HG02870 (cell line): ENCODE results near the gene PLPPR5.
"Not testable (repeated sequence)": the region's sequence is repeated elsewhere in the genome, so short reads cannot be mapped to it uniquely, and the experiment has no call there.

Experiments
- ATAC-seq: cut with Tn5 transposase; IDR thresholded peaks from one replicate; pipeline ENCODE4 v1.9.1; 2021; ENCODE audit warnings: mild to moderate bottlenecking, moderate library complexity; ENCODE audit not compliant: unreplicated experiment

The PLPPR5 gene, protein sequence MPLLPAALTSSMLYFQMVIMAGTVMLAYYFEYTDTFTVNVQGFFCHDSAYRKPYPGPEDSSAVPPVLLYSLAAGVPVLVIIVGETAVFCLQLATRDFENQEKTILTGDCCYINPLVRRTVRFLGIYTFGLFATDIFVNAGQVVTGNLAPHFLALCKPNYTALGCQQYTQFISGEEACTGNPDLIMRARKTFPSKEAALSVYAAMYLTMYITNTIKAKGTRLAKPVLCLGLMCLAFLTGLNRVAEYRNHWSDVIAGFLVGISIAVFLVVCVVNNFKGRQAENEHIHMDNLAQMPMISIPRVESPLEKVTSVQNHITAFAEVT

DNA sequence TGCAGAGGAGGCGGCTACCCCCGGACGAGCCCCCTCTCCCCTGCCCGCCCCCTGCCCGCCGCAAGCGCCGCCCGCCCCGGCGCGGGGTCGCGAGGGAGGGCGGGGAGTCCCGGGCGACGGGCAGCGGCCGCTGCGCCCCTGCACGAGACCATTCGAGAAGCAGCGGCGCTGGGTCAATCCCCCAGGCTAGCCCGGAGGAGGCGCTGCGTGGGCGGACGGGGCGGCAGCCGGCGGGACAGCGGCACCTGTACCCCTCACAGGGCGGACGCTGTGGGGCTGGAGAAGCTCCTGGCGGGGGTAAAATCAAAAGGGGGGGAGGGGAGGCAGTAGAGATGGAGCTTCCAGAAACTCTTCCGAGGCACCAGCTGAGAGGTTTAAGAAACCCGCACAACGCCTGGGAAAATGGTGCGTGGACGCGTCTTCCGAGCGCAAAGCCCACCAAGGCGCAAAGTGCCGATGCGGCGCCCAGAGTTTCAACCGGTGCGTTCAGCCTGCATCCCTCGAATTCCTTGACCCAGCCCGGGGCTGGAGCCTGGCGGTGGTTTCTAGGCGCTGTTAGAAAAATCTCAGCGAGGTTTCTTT, at the start of gene PLPPR5:
PLPPR5 (minus strand) TSS at position 1 of the 582 bp plus-strand sequence. CDS start 190 bp downstream, outside the sequence.
- no peak for ATAC-seq

DNA sequence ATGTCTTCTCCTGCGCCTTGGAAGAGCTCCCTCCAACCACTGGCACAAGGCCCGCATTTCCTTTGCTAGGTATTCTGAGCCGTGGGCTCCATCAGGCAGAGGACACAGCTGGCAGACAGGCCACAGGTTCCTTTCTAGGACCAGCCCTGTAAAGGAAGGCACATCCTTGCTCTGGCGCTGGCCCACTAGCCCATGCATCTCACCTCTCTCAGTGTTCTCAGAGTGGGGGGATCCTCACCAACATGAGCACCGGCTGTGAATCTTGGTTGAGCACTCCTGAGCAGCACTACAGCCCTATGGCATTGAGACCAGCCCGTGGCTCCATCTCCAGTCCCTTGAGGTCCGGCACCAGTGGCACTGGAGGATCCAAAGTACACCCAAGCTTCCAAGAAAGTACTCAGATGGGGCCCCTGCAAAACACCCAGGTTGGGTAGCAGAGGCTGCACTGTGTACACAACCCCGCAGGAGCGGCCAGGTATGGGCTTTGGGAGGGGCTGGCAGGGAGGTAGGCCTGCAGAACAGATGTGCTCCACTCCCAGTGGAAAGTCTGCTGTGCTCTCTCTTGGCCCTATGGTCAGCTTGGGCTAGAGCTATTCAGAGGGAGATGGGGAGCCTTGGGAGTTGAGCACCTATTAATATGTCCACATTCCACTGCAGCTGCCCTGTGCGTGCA, 47.1 kb upstream of the PLPPR5 start:
- ATAC-seq, result no peak

DNA sequence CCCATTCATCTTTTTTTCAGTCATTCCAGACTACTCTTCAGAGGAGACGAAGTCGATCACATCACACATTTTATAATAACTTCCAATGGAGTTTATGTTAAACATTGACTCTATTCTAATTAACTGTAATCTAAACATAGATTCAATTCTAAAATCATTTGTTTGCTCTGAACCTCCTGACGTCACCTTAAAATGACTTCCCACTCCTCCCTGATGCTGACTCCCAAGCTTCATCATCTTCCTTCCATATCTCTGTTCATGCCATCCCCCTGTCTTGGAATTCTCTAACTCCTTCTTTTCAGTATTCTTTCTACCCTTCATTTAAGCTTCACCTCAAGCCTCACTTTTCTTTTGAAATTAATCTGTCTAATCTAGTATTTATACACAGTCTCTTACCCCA, 45.1 kb upstream of the PLPPR5 start:
- ATAC-seq, result no peak

DNA sequence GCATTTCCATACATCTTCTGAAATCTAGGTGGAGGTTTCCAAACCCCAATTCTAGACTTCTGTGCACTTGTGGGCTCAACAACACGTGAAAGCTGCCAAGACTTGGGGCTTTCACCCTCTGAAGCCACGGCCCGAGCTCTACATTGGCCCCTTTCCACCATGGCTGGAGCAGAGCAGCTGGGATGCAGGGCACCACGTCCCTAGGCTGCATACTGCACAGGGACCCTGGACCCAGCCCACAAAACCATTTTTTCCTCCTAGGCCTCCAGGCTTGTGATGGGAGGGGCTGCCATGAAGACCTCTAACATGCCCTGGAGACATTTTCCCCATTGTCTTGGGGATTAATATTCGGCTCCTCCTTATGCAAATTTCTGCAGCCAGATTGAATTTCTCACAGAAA, 32.1 kb upstream of the PLPPR5 start:
- not testable (repeated sequence) for ATAC-seq

DNA sequence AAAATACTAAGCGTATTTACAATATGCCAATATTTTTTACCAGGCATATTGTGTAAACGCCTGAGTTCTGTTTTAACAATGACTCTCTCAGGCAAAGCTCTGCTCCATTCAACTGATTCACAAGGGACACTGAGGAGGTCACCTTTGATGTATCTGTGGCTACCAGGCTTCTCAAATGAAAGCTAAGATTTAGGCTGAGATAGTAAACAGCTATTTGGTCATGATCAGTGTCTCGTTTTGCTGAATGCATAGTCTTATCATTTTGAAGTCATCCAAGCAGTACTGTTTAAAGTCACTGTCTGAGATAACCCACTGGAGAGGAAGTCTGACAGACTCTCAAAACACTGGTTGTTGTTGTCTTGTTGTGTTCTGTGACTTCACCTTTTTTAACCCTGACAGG, 13.7 kb upstream of the PLPPR5 start:
- ATAC-seq, result no peak

DNA sequence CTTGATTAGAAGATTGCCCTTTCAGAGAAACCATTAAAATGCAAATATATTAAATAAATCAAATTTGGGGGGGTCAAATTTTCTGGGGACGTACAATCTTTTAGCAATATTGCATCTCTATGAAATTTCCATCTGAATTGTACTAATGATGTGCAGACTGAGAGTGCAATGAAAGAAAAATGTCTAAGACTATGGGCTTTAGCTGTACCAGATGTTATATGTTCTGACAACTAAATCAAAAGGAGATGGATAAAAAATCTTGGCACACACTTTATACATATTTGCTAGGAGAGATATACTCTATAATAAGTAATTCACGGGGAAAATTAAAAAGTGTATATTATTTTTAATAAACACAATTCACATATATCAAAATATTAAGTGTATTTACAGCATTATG, 13.0 kb upstream of the PLPPR5 start:
- ATAC-seq, result no peak

DNA sequence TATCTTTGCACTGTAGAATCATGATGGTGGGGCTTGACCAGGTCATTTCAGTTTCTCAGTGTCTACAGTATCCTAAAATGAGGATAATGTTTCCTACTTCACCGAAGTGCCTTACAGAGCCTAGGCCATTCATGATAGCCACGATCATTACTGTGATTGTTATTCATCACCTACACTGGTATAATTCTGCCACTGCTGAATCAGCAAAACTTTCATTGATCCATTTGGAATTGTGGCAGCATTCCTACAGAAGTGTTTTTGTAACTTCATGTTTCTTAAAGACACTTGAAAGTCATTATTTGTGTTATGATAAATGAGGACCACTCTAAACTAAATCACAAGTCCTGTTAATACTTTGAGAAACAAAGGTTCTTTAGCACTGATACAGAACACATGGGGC, 6.0 kb upstream of the PLPPR5 start:
- ATAC-seq, result no peak

DNA sequence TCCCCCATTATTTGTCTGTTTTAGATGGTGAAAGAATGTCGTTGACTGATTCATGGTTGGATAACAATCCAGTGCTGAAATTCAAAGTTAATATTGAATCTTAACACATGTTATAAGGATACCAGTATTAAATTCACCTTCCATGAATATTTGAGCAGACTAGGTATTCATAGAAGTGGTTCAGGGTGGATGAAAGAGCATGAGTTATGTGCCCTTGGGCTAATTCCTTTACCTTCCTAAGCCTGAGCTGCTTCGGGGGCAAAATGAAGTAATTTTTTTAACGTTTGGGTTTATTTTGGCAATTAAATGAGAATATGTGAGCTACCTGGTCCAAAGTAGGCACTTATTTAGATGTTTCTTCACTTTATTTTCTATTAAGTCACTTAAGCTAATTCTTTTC, 2.7 kb upstream of the PLPPR5 start:
- no peak for ATAC-seq

DNA sequence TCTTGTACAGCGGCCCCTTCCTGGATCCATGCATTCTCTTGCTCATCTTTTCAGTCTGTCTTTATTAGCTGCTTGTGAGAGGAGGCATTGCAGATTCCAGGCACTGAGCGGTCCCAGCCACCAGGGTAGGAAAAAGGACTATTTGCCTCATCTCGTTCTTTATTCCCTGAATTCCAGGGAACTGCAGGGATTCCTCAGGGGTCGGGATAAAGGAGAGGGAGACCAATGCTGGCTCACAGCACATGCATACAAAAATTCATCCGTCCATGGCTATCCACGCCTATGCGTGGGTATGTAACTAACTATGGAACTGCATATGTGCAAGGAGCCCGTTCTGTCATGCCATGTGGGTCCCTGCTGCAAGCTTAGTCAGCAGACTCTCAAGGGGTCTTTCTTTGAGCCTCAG, 879 bp upstream of the PLPPR5 start:
- ATAC-seq, result no peak

DNA sequence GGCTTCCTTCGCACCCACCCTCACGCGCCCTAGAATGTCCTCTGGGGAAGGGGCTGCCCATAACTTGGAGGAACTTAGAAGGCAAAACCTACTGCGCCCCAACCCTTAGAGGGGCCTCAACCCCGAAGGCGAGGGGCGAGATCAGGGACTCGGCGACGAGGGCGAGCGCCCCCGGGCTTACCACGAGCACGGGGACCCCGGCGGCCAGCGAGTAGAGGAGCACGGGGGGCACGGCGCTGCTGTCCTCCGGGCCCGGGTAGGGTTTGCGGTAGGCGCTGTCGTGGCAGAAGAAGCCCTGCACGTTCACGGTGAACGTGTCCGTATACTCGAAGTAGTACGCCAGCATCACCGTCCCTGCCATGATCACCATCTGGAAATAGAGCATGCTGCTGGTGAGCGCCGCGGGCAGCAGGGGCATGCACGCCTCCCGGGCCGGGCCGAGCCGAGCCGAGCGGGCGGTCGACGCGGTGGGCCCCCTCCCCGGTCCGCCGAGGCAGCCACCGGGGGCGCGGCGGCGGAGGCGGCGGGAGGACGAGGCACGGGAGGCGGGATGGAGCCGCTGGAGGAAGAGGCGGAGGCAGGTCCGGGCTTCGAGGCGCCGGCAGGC, 304 bp downstream of the PLPPR5 start:
- ATAC-seq, result no peak

DNA sequence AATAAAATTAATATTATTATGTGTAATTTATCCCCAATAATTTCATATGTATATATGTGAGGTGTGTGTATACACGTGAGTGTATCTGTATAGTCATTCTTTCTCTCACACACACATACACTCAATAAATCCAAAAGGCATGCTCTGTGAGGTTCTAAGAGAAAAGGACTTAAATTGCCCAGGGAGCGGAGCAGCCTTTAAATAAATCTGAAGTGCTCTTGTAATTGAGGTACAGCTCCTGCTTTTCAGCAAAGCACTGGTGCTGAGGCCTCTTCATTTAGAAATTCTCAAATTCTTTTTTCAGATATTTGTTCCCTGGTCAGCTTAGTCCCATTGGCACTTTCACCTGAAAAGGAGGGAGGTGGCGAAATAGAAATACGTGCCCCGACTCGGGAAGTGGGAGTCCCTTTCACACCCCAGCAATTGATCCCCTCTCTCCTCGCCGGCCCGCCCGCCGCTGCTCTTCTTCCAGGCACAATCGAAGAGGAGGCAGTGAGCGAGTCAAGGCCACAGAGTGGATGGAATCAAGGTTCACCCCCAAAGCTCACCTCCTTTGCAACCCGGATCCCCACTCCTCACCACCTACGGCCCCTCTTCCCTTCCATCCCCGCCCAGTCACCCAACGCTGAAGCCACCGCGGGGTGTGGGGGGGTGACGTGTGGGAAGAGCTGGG, 944 bp downstream of the PLPPR5 start:
- ATAC-seq, result no peak

DNA sequence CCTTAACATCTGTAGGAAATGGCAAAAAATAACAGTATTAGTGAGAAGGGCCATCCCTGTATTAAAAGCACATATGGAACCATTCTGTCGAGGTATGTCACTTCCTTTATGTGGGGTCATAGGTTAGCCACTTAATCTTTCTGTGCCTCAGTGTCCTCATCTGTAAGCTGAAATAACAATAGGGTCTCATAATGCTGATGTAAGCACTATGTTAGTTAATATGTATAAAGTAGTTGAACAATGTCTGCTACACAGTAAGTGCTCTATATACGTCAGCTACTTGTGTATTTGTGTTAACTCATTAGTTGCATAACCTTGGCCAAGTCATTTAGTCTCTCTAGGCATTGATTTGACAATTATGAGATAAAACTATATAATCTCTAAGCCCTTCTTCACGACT, 11.8 kb downstream of the PLPPR5 start:
- ATAC-seq, result no peak

DNA sequence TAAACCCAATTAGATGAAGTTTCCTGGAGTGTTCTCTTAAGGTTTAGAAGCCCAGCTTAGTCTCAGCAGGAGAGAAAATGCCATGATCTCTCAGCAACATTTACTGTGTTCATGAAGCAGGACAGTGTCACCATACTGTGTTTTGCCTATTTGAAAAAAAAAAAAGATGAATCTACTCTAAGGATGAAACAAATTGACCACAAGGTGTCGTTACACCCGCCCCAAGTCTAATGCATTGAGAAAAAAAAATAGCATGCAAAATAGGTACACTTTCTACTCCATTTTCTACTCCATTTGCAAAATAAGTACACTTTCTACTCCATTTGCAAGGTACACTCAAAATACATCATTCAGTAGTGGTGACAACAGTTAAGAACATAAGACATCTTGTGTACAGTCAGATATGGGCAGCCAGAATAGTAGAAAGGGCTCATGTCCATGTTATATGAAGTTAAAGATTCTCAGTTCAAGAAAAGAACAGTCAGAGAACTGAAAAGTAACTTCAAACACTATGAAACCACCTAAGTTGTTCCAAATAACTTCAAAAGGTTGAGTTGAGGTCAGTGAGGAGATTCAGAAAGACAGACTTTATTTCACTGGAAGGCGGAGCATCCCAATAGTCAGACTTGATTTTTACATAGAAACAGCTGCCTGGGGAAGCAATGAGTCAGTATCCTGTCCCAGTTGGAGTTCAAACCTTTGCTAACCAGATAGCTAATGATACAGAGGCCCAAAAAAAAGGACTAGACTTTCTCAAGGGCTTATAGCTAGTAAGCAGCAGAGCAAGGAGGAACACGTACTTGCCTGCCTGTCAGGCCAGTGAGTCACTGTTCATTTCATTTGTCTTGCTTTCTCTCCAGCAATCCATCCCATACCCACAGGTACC, 13.3 kb downstream of the PLPPR5 start:
- ATAC-seq, result peak; percentile 83

DNA sequence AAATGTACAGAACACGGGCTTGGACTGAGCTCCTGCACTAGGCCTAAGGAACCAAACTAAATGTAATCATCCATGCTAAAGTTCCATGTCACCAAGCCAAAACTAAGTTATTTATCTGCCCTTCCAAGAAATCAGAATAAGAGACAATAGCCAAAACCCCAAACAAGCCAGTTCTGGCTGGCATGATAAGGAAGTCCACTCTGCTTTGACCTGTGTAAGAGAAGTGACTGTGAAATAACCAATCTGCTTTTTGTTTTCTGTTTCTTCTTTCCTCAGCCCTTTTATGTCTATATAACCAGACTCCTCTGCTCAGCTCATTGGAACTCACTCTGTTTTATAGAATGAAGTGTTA, 15.1 kb downstream of the PLPPR5 start:
- ATAC-seq, result no peak

DNA sequence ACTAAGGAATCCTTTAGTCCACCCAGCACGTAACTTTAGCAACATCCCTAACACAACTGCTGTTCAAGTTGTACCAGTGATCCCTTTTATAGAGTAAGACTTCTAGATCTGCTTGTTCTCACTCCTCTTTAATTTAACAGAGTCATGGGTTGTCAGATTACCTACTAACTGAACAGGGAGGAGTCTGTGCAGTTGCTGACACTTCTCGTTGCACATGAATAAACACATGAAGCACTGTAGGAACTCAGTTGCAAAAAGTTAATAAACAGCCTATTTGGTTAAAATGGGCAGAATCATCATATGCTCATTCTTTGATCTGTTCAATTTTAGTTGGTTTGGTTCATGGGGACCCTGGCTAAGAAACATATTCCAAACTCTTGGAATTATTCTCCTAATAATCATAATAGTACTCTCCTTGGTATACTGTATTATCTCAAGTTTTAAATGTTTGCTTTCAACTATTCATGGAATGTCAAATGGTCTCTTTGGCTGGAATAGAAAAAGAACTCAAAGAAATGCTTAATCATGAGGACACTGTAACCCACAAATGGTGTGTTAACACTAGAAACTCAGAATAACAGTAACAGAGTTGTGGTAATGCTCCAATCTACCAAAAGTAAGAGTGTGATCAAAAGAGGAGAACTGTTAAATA, 15.6 kb downstream of the PLPPR5 start:
- no peak for ATAC-seq

DNA sequence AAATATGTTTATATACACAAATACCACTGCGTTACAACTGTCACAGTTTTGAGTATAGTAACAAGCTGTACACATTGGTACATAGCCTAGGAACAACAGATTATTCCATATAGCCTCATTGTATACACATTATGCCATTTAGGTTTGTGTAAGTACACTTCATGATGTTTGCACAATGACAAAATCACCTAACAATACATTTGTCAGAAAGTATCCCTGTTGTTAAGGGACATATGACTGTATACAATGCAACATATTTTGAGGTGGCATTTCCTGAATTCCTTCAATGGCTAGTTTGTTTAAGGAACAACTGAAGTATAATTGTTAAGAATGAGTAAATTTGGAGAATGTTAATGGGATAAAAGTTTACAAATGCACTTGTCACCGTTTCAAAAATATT, 19.0 kb downstream of the PLPPR5 start:
- no peak for ATAC-seq

DNA sequence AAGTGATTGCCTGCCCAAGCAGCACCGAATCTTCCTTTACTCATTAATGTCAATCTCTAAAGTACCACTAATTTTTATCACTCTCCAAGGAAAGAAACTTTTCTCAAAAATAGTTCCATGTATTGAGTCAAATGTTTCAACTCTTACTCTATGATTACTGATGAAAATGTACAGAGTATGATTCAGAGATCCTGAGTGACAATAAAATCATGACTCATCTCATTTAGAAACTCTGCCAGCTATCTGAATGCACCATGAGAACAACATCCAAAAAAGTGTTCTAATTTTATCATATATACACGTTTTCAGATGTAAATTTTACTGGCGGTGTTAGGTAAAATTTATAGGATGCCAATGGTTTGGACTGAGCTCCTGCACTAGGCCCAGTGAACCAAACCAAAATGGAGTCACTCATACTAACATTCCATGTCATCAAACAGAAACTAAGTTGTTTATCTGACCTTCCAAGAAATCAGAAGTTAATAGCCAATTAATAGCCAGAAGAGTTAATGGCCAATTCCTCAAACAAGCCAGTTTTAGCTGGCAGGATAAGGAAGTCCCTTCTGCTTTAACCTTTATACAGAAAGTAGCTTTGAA, 22.6 kb downstream of the PLPPR5 start:
- no peak for ATAC-seq

DNA sequence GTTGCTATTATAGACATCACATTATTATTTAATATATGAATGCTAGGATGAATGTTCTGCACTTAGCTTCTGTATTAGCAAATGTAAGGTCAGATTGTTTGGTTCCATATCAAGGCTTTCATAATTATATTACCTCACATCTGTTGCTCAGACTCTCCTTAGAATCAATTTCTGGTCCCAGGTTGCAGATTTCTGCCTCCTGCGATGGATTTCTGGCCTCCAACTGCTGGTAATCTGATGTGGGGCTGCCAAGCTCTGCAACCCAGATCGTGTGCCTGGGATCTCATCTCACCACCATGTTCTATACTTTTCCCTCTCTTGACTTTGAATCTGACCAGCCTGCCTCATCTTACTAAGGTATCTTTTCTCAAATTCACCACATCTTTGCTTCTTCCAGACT, 25.2 kb downstream of the PLPPR5 start:
- no peak for ATAC-seq

DNA sequence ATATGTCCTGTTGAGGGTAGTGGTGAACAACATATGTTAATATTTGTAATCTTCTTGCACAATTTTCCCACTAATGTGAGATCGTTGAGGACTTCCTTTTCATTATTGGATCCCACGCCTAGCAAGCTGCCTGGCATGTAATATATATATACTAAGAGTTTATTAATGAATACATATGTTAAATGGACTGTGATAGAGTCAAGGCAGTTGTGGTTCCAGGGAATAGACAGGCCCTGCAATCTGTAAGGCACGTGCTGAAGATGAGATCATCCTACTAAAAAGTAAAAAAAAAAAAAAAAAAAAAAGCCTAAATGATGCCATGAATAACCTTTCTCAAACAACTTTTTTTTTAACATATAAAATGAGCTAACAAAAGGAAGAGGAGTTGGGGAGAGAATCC, 28.9 kb downstream of the PLPPR5 start:
- ATAC-seq, result no peak

DNA sequence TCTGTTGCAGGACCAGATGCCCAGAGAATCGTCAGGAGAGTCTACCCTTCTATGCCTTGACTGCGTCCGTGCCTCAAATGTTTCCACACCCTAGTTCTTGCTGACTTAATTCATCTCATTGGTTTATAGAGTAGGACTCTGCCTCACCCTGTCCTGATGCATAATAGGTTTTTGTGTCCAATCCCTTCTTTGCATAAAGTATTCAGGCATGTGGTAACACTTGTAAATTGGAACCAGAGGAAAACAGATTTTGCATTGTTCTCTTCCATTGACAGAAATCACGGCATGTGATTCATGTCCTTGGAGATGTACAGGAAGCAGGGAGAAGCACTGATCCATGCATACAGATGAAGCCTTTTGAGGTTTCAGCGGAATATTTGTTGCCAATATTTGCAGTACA, 29.5 kb downstream of the PLPPR5 start:
- ATAC-seq, result no peak
